T-helper 1 cell treated with Interleukin-12 subunit alpha and Interleukin-12 subunit beta and Interleukin-4 antibody, amounts not matched to agents 30 μg/mL and 1 μg/mL, for 36 hours (primary cell): ENCODE data around the gene RNFT2.
A peak's percentile ranks its signal among the peaks of the same experiment; 100 is the strongest.
"Not testable (repeated sequence)": the region's sequence is repeated elsewhere in the genome, so short reads cannot be mapped to it uniquely, and the experiment has no call there.

Experiments used
- H3K27ac Mint-ChIP-seq: one replicate; pipeline ENCODE4 v1.8.0; 2021; ENCODE audit warnings: mild to moderate bottlenecking, mixed read lengths
- H3K27me3 Mint-ChIP-seq: one replicate; pipeline ENCODE4 v1.8.0; 2021; ENCODE audit warnings: low read depth, mixed read lengths
- H3K36me3 Mint-ChIP-seq: one replicate; pipeline ENCODE4 v1.8.0; 2021; ENCODE audit warnings: low read depth, mixed read lengths
- H3K4me1 Mint-ChIP-seq: one replicate; pipeline ENCODE4 v1.8.0; 2021; ENCODE audit warnings: low read depth, mixed read lengths
- H3K4me3 Mint-ChIP-seq: one replicate; pipeline ENCODE4 v1.8.0; 2021; ENCODE audit warnings: mild to moderate bottlenecking, moderate library complexity, mixed read lengths
- H3K9me3 Mint-ChIP-seq: one replicate; pipeline ENCODE4 v1.8.0; 2021; ENCODE audit warnings: mixed read lengths

The RNFT2 gene

GRCh38 chr12:116807546-116807945, 69.4 kb downstream of the RNFT2 start:
- no peak overlapping the region for H3K27ac Mint-ChIP-seq
- no peaks in the 10 kb centered on the region for H3K36me3 Mint-ChIP-seq
- H3K4me3 Mint-ChIP-seq, result no peak overlapping the region
- H3K4me1 Mint-ChIP-seq, result no peaks in the 10 kb centered on the region
- H3K27me3 Mint-ChIP-seq, result no peaks in the 10 kb centered on the region
- H3K9me3 Mint-ChIP-seq, result no peaks in the 10 kb centered on the region

- no peaks in the 10 kb centered on the region for H3K36me3 Mint-ChIP-seq
Measured at GRCh38 chr12:116808113-116809105, 70.3 kb downstream of the RNFT2 start.

GRCh38 chr12:116812238-116812637, 74.1 kb downstream of the RNFT2 start:
- no peaks in the 10 kb centered on the region for H3K36me3 Mint-ChIP-seq
- no peak overlapping the region for H3K27ac Mint-ChIP-seq
- no peaks in the 10 kb centered on the region for H3K9me3 Mint-ChIP-seq
- H3K27me3 Mint-ChIP-seq, result no peaks in the 10 kb centered on the region
- H3K4me3 Mint-ChIP-seq, result no peak overlapping the region
- no peaks in the 10 kb centered on the region for H3K4me1 Mint-ChIP-seq

More at GRCh38 chr12:116808113-116809105, 70.3 kb downstream of the RNFT2 start:
- Mint-ChIP-seq H3K4me3 (no peak overlapping the region), H3K27ac (no peak overlapping the region), H3K9me3 (no peaks in the 10 kb centered on the region), H3K4me1 (no peaks in the 10 kb centered on the region), H3K27me3 (no peaks in the 10 kb centered on the region)

GRCh38 chr12:116813271-116814041, 75.3 kb downstream of the RNFT2 start:
- H3K36me3 Mint-ChIP-seq, result no peaks in the 10 kb centered on the region
- no peaks in the 10 kb centered on the region for H3K27me3 Mint-ChIP-seq
- H3K4me1 Mint-ChIP-seq, result peaks cover 7% of the 10 kb centered on the region
- H3K4me3 Mint-ChIP-seq, result no peak overlapping the region
- no peaks in the 10 kb centered on the region for H3K9me3 Mint-ChIP-seq
- no peak overlapping the region for H3K27ac Mint-ChIP-seq

- H3K27ac Mint-ChIP-seq, H3K9me3 Mint-ChIP-seq, H3K4me3 Mint-ChIP-seq, H3K27me3 Mint-ChIP-seq, H3K36me3 Mint-ChIP-seq: not testable (repeated sequence)
- H3K4me1 Mint-ChIP-seq, result peaks cover 14% of the 10 kb centered on the region
Measured at GRCh38 chr12:116814766-116815165, 76.7 kb downstream of the RNFT2 start.

- peaks cover 19% of the 10 kb centered on the region for H3K4me1 Mint-ChIP-seq
- H3K4me3 Mint-ChIP-seq, result peak overlapping the region; percentile 95
- no peaks in the 10 kb centered on the region for H3K36me3 Mint-ChIP-seq
- H3K27ac Mint-ChIP-seq, result peak overlapping the region; percentile 98
- no peaks in the 10 kb centered on the region for H3K27me3 Mint-ChIP-seq
- H3K9me3 Mint-ChIP-seq, result no peaks in the 10 kb centered on the region
Measured at GRCh38 chr12:116818341-116818856, 80.3 kb downstream of the RNFT2 start.

- Mint-ChIP-seq H3K27ac (peak overlapping the region; percentile 98), H3K4me3 (peak overlapping the region; percentile 95), H3K27me3 (no peaks in the 10 kb centered on the region), H3K36me3 (no peaks in the 10 kb centered on the region), H3K9me3 (no peaks in the 10 kb centered on the region), H3K4me1 (peaks cover 19% of the 10 kb centered on the region)
Measured at GRCh38 chr12:116818948-116819832, 81.1 kb downstream of the RNFT2 start.

GRCh38 chr12:116820064-116820656, 82.0 kb downstream of the RNFT2 start:
- Mint-ChIP-seq H3K27ac (peak overlapping the region; percentile 71), H3K36me3 (no peaks in the 10 kb centered on the region), H3K4me3 (peak overlapping the region; percentile 52), H3K27me3 (no peaks in the 10 kb centered on the region), H3K9me3 (no peaks in the 10 kb centered on the region), H3K4me1 (peaks cover 19% of the 10 kb centered on the region)

GRCh38 chr12:116821291-116821690, 83.2 kb downstream of the RNFT2 start:
- Mint-ChIP-seq H3K36me3 (no peaks in the 10 kb centered on the region), H3K27me3 (no peaks in the 10 kb centered on the region), H3K9me3 (no peaks in the 10 kb centered on the region), H3K4me1 (peaks cover 19% of the 10 kb centered on the region), H3K27ac (no peak overlapping the region), H3K4me3 (no peak overlapping the region)

- Mint-ChIP-seq H3K4me3 (no peak overlapping the region), H3K27me3 (no peaks in the 10 kb centered on the region), H3K27ac (no peak overlapping the region), H3K36me3 (no peaks in the 10 kb centered on the region), H3K9me3 (no peaks in the 10 kb centered on the region), H3K4me1 (no peaks in the 10 kb centered on the region)
Measured at GRCh38 chr12:116827432-116827831, 89.3 kb downstream of the RNFT2 start.

GRCh38 chr12:116832353-116832752, 94.2 kb downstream of the RNFT2 start:
- no peaks in the 10 kb centered on the region for H3K9me3 Mint-ChIP-seq
- no peak overlapping the region for H3K4me3 Mint-ChIP-seq
- peaks cover 2% of the 10 kb centered on the region for H3K4me1 Mint-ChIP-seq
- peaks cover 3% of the 10 kb centered on the region for H3K36me3 Mint-ChIP-seq
- H3K27ac Mint-ChIP-seq, result no peak overlapping the region
- no peaks in the 10 kb centered on the region for H3K27me3 Mint-ChIP-seq

- Mint-ChIP-seq H3K9me3 (no peaks in the 10 kb centered on the region), H3K36me3 (peaks cover 4% of the 10 kb centered on the region), H3K27ac (no peak overlapping the region), H3K4me1 (peaks cover 2% of the 10 kb centered on the region), H3K4me3 (no peak overlapping the region), H3K27me3 (no peaks in the 10 kb centered on the region)
Measured at GRCh38 chr12:116833474-116833873, 95.4 kb downstream of the RNFT2 start.

- Mint-ChIP-seq H3K9me3 (no peaks in the 10 kb centered on the region), H3K4me1 (peaks cover 2% of the 10 kb centered on the region), H3K27me3 (no peaks in the 10 kb centered on the region), H3K4me3 (no peak overlapping the region), H3K27ac (no peak overlapping the region), H3K36me3 (peaks cover 4% of the 10 kb centered on the region)
Measured at GRCh38 chr12:116835484-116835883, 97.4 kb downstream of the RNFT2 start.
